Left ventricle myocardium inferior (tissue), 1 donor: ENCODE measurements around the gene SCAMP4. TPM values are rescaled to one million over a fixed set of nuclear protein-coding genes. Genes with fewer than 3 reads are reported as not detected.
A peak's percentile ranks its signal among the peaks of the same experiment; 100 is the strongest.
"Not testable (repeated sequence)": the region's sequence is repeated elsewhere in the genome, so short reads cannot be mapped to it uniquely, and the experiment has no call there.

Experiments used
- DNase-seq: peaks from one replicate; pipeline ENCODE4 v3.0.0-alpha.2; 2020
- H3K27ac ChIP-seq: fragments of 200-600 bp; replicated peaks from 2 replicates; pipeline ENCODE4 v1.8.0; 2021
- H3K27me3 ChIP-seq: fragments of 200-600 bp; 2 replicates; pipeline ENCODE4 v1.8.0; 2021; ENCODE audit warnings: low read depth
- H3K36me3 ChIP-seq: fragments of 200-600 bp; 2 replicates; pipeline ENCODE4 v1.8.0; 2021
- H3K4me1 ChIP-seq: fragments of 200-600 bp; 2 replicates; pipeline ENCODE4 v1.8.0; 2021
- H3K4me3 ChIP-seq: fragments of 200-600 bp; 2 replicates; pipeline ENCODE4 v1.8.0; 2021; ENCODE audit warnings: mild to moderate bottlenecking, moderate library complexity
- H3K9me3 ChIP-seq: fragments of 200-600 bp; replicated peaks from 2 replicates; pipeline ENCODE4 v1.8.0; 2021
- CTCF ChIP-seq: fragments of 200-600 bp; IDR thresholded peaks from 2 replicates; pipeline ENCODE4 v1.8.0; 2021; ENCODE audit warnings: antibody characterized with exemption, mild to moderate bottlenecking, borderline replicate concordance
- intact Hi-C: fragments of 100-400 bp; cut with micrococcal nuclease; formaldehyde crosslinking; loops from one replicate; pipeline ENCODE4 v1.11.0; 2022
- total RNA-seq: library from RNA; stranded (reverse); fragmentation: NEBNext Ultra II Directional; extraction: Animal tissue kit (Norgen Biotek cat#: 25700); gene quantifications from one replicate; pipeline ENCODE4 v1.2.1, GENCODE V29; 2021
- donor health status: DM: no; HTN: yes; CAD: no; lungs with severe emphysema.

Gene SCAMP4
- total RNA-seq, 1 donor from 2014 or later, result 16.2 TPM

GRCh38 chr19:1875646-1876495 is 29.3 kb upstream of the SCAMP4 start:
- intact Hi-C loops, result no loop called here
- Histone ChIP-seq H3K27me3 (no peaks in the 10 kb centered on the region), H3K27ac (peak overlapping the region; percentile 98), H3K36me3 (peaks cover 3% of the 10 kb centered on the region), H3K9me3 (no peaks in the 10 kb centered on the region), H3K4me1 (peaks cover 70% of the 10 kb centered on the region), H3K4me3 (peak overlapping the region; percentile 99)
- DNase-seq, result peak; percentile 93
- TF ChIP-seq CTCF, result no peak

GRCh38 chr19:1876496-1877279 is 28.5 kb upstream of the SCAMP4 start:
- intact Hi-C loops, H3K27me3 ChIP-seq, H3K9me3 ChIP-seq, H3K36me3 ChIP-seq, DNase-seq: not testable (repeated sequence)
- peak overlapping the region; percentile 98 for H3K27ac ChIP-seq
- peaks cover 72% of the 10 kb centered on the region for H3K4me1 ChIP-seq
- peak overlapping the region; percentile 99 for H3K4me3 ChIP-seq

GRCh38 chr19:1877280-1877660 is 27.9 kb upstream of the SCAMP4 start:
- intact Hi-C loops, DNase-seq, H3K9me3 ChIP-seq, H3K27ac ChIP-seq, H3K27me3 ChIP-seq, H3K4me3 ChIP-seq, H3K36me3 ChIP-seq: not testable (repeated sequence)
- H3K4me1 ChIP-seq, result peaks cover 72% of the 10 kb centered on the region

- DNase-seq, H3K36me3 ChIP-seq, H3K27me3 ChIP-seq, H3K27ac ChIP-seq, intact Hi-C loops, H3K4me3 ChIP-seq, H3K9me3 ChIP-seq: not testable (repeated sequence)
- peaks cover 72% of the 10 kb centered on the region for H3K4me1 ChIP-seq
Observed at GRCh38 chr19:1878583-1878982, 26.6 kb upstream of the SCAMP4 start.

- H3K4me1 ChIP-seq, result peaks cover 72% of the 10 kb centered on the region
- H3K27me3 ChIP-seq, H3K9me3 ChIP-seq, intact Hi-C loops, DNase-seq, H3K36me3 ChIP-seq: not testable (repeated sequence)
- peak overlapping the region; percentile 90 for H3K27ac ChIP-seq
- peak overlapping the region; percentile 85 for H3K4me3 ChIP-seq
Observed at GRCh38 chr19:1879982-1880381, 25.2 kb upstream of the SCAMP4 start.

GRCh38 chr19:1880611-1881392 is 24.4 kb upstream of the SCAMP4 start:
- Histone ChIP-seq H3K27ac (peak overlapping the region; percentile 90), H3K36me3 (no peaks in the 10 kb centered on the region), H3K9me3 (no peaks in the 10 kb centered on the region), H3K4me3 (peak overlapping the region; percentile 85), H3K27me3 (no peaks in the 10 kb centered on the region), H3K4me1 (peaks cover 65% of the 10 kb centered on the region)
- DNase-seq, result no peak
- intact Hi-C loops, result no loop called here
- TF ChIP-seq CTCF, result no peak

GRCh38 chr19:1881393-1882088 is 23.7 kb upstream of the SCAMP4 start:
- DNase-seq, H3K36me3 ChIP-seq, H3K27me3 ChIP-seq, intact Hi-C loops, H3K9me3 ChIP-seq: not testable (repeated sequence)
- Histone ChIP-seq H3K4me3 (peak overlapping the region; percentile 85), H3K4me1 (peaks cover 60% of the 10 kb centered on the region), H3K27ac (peak overlapping the region; percentile 90)
